NCI-H1436 treated with DMSO at 0.1 percent for 48 hours (cell line): ENCODE data around the gene HS1BP3.

ENCODE experiments used
- DNase-seq: peaks from one replicate; lab custom pipeline; 2025; lab: John Stamatoyannopoulos, UW

The HS1BP3 gene

DNA sequence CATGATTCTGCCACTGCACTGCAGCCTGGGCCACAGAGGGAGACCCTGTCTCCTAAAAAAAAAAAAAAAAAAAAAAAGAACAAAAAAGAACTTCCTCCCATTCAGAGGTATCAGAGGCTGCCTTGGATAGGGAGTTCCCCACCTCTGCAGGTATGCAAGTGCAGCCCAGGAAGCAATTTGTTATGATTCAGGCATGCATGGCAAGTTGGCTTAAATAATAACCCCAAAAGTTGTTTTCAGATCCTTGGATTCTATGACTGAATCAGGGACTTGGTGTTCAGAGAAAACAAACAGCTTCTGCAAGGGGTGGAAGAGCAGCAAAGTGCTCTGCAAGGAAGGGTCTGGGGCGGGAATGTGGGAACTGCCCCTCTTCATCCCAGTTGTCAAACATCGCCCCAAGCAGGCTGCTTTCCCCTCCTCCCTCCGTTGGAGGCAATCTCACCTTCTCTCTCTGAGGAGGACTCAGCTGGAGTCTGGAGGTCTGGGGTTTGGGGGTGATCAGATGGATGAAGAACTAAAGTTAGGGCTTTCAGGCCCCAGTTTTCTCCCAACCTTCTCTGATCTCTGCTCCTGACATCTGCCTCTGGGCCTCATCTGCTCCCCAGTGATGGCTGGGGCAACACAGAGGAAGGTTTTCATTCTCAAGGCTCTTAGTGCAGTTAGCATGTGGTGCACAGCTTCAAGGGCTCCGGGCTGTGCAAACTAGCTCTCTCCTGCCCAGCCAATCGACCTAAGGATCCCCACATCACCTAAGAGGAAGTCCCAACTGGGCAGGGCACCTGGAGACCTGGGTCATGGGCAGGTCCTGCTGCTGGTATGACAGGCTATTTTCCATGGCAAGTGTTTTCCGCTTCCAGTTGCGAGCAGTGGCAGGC, 12.5 kb upstream of the HS1BP3 start:
- no peak for DNase-seq

- no peak for DNase-seq
Measured at GRCh38 chr2:20662308-20662937, 11.5 kb upstream of the HS1BP3 start.

DNA sequence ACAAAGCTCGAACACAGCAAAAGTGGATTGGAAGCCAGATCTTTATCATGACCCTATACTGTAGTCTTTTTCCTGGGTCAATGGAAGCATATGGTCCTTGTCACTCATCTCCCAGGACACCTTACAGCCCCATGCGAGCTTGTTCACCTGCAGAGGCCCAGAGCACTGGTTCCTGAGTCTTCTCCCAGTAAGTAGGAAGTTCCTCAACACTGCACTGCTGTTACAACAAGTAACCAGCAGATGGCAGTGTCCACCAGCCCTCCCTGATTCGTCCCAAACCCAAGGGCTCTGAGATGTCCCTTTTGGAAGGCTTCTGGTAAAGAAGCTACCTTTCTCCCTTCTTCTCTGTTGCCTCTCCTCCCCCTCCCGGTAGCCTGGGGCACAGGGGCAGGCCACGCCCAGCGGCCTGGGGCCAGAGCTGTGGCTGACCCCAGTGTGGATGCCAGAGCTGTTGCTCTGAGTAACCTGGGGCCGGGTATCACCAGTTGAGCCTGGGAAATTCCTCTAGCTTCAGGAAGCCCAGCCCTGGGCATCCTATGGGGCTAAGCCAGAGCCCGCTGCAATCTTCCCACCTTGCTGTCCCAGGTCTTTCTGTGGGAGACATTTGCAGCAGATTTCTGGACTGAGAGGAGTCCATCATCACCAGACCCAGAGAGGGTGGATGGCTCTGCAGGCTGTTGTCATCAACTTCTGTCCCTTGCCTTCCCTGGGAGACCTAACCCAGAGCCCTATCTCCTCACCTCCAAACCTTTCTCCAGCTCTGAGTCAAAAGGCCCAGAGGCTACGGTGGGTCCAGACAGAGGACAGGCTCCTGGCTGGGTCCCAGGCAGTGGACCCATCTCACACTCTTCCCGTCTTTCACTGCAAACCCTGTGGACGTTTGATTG, 10.8 kb upstream of the HS1BP3 start:
- DNase-seq = no peak

DNA sequence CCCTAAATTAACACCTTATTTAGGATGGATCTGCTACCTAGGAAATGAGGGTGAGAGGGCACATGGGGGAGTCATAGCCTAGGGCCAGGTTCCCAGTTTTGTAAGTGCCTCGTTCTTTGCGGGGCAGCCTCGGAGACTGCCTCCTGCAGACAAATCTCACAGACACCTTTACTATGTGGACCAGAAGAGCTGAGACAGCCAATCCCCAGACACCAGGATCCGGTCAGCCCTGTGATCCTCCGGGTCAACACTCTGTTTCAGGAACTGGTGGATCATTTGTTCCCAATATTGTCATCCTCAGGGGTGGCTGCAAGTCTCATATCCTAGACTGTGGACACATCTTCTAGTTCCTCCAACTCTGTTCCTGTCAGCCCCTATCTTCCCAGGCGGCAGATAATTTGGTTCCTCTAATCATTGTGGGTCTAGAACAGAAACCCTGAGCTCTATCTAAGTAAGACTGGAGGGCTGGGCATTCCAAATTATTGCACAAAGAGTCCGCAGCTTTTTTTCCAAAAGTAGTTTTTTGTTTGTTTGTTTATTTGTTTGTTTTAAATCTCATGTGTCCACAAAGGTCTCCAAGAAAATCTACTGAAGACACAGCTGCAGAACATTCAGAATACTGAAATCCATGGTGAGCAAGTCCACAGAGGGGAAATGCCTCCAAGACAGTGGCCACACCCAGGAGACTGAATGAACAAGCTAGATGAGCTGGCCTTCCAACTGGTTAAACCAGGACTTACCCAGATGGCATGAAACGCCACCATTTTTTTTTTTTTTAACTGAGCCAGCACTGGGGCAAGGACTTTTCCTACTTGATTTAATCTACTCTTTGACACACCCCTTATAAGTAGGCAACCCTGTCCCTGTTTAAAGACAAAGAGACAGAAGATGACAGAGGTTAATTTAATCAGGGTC, 9.9 kb upstream of the HS1BP3 start:
- no peak for DNase-seq

- DNase-seq = no peak
Measured at GRCh38 chr2:20657522-20658235, 6.8 kb upstream of the HS1BP3 start.

GRCh38 chr2:20656561-20656960, 5.7 kb upstream of the HS1BP3 start:
- DNase-seq = no peak

- DNase-seq = no peak
Measured at GRCh38 chr2:20654535-20654813, 3.6 kb upstream of the HS1BP3 start.

- no peak for DNase-seq
Measured at GRCh38 chr2:20653695-20654534, 3.0 kb upstream of the HS1BP3 start.

GRCh38 chr2:20652673-20653575, 2.0 kb upstream of the HS1BP3 start:
- no peak for DNase-seq

GRCh38 chr2:20652141-20652540, 1.2 kb upstream of the HS1BP3 start:
- DNase-seq = no peak

GRCh38 chr2:20651731-20652099, 817 bp upstream of the HS1BP3 start:
- no peak for DNase-seq

DNA sequence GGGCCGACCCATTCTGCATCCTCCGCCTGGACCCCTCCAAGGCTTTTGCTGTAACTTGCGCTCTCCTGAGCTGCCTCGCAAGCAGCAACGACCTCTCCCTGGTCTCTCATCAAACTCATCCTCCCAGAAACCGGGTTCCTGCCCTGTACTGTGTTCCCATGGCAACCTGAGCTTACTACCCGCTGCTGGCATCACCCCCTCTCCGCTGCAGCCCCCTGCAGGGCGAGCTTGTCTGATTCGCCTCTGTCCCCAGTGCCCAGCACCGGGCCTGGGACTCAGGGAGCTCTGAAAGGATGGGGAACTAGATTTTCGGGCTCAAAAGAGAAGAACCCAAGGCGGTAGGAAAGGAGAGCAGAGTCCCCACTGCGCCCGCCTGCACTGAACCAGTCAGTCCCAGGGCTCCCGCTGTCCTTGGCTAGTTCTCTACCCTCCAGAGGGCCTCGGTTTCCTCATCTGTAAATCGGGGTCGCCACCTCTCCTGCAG, 463 bp downstream of the HS1BP3 start:
- no peak for DNase-seq

DNA sequence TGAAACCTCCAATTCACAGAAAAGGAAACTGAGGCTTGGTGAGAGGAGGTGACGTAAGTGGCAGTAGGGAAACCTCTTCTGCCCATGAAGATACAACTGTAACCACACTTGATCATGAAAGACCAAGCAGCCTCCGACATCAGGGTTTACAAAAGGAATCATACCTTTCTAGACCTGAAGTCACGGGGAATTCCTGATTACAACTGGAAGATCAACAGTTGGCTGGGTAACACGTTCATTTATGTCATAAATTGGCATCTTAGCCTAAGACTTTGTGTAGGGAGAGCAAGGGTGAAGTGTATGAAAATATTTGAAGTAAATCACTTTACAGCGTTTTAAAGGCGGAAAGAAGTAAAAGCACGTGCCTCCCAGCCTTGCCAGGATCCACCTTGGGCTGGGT, 922 bp downstream of the HS1BP3 start:
- no peak for DNase-seq

GRCh38 chr2:20649576-20649975, 1.3 kb downstream of the HS1BP3 start:
- DNase-seq = no peak

- DNase-seq = no peak
Measured at GRCh38 chr2:20648831-20649230, 2.1 kb downstream of the HS1BP3 start.

- no peak for DNase-seq
Measured at GRCh38 chr2:20648206-20648605, 2.7 kb downstream of the HS1BP3 start.

DNA sequence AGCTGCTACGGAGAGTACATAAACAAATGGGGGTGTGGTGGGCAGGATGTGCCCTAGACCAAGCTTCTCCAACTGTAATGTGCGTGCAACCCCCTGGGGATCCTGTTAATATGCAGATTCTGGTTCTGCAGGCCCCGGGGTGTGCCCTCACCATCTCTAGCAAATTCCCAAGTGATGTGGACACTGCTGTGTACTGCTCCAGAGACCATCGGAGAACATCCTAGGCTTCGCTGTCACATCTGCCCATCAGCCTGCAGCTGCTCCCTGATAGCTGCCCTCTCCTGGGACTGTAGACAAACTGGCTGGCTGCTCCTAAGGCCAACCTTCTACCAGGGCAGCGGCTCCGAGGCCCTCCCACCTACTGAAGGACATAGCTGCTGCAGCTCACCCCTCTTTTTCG, 3.2 kb downstream of the HS1BP3 start:
- DNase-seq = no peak

DNA sequence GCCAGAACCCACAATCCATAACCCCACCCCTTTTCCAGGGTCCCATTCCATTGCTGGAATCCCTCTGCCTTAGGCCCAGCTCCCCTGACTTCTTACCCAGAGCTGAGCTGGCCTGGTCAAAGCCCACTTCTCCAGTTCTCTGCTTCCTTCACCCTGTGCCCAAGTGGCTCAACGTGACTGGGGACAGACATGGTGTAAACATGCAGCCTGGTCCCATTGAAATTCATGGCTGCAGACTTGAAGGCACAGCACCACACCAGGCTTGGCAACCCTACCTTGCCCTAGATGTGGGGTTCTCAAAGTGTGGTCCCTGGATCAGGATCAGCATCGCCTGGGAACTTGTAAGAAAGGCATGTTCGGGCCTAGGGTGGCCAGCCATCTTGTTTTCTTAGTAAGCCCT, 3.7 kb downstream of the HS1BP3 start:
- DNase-seq = no peak

DNA sequence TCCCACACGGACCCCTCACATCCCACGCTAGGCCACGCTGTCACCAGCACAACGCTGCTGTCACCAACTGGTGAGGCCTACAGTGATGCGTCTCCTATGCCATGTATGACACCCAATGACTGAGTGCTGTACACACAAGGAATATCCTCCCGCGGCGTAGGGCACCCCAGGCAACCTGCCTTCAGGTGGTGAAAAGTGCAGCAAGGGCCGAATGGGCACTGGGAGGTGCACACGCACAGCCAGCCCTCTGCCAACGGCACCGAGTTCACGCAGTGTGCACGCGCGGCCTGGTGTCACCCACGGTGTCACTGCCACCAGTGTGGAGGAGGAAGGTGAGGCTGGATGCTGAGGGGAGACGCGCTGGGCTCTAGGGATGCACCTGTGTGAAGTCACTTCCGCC, 4.5 kb downstream of the HS1BP3 start:
- DNase-seq = no peak
